Hindlimb muscle (tissue), 1 donor: Measurements from ENCODE around the gene SPDYE4. TPM values are rescaled to one million over a fixed set of nuclear protein-coding genes. Genes with fewer than 3 reads are reported as not detected.
"Not testable (repeated sequence)": the region's sequence is repeated elsewhere in the genome, so short reads cannot be mapped to it uniquely, and the experiment has no call there.

ENCODE experiments used
- DNase-seq: peaks from one replicate; pipeline ENCODE4 v3.0.0-alpha.2; 2013
- polyA plus RNA-seq: library from polyadenylated mRNA; unstranded; fragments of 120-200 nt; gene quantifications from one replicate; pipeline ENCODE4 v1.2.1, GENCODE V29; 2013; ENCODE audit not compliant: insufficient read length

Gene SPDYE4, protein sequence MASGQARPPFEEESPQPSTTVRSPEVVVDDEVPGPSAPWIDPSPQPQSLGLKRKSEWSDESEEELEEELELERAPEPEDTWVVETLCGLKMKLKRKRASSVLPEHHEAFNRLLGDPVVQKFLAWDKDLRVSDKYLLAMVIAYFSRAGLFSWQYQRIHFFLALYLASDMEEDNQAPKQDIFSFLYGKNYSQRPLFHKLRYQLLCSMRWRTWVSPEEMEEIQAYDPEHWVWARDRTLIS
- polyA plus RNA-seq = 0.86 TPM

DNA sequence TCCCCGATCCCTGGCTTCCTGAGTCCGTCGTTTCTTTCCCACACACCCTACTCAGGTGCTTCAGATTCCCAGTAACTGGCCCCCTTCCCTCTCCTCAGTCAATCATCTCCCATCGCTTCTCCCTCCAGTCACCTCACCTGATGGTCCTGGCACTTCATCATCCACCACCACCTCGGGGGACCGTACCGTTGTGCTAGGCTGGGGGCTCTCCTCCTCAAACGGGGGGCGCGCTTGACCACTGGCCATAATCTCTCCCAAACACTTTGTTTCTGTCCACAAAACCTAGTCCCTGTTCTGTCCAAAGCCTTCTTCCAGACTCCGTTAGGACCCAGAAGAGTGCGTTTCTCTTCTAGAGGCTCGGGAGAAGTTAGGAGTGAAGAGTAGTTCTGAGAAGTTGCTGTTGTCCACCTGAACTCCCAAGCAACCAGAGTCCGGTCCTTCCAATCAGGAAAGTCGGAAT is at the start of gene SPDYE4:
TSS of gene SPDYE4 (minus strand) at position 410 of the 460 bp plus-strand sequence. CDS start at position 246, 164 bp downstream.
- no peak for DNase-seq

DNA sequence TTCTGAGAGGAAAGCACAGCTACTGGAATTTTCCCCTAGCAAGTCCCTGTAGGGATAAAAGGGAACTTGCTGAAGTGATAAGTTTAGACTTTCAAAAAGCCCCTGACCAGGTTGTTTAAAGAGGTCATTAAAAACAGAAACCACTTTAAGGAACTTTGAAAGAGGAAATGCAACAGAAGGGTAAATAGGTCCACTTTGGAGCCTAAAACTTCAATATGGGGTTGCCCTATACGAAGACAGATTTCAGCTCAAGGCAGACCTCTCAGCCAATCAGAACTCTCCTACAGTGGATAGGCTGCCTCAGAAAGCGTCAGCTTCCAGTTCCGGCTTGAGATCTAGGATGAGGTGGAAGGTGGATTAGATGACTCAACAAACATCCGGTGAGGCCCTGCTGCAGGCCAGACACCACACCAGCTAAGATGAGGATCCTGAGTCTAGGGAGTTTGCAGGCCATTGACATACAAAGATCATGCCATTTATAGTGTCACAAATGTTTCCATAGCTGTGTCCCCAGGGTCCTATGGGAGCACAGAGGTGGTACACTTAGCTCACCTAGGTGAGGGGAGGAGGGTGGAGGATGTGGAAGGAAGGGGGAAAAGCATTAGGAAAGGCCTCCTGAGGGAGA is 48.7 kb upstream of the SPDYE4 start:
- DNase-seq = no peak

DNA sequence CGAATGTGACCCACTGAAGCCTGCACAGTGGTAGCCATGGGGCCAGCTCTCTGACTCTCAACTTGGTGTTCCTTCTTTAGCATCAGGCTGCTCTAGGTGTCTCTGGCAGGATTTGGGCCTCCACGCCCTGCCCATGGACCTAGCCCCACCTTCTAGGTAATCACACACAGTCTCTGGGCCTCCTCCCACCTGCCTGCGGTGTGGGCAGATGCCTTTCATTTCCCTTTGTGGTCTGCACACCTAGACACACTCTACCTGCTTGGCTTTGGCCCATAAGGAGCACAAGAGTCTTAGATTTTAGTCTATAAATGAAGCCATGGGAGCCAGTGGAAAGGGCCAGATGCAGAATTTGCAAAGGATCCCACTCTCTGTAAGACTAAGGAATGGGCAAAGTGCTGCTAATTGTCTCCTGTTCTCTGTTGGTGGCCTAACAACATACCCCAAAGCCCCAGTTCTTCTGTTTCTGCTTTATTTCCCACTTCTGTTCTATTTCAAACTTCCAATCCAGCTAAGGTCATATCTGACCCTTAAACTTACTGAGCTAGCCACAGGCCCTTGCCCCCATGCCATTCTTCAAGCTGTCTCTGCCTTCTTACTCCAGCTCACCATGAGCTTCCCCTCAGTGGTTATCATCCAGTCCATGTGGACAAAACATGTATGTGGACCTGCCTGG is 48.0 kb upstream of the SPDYE4 start:
- no peak for DNase-seq

DNA sequence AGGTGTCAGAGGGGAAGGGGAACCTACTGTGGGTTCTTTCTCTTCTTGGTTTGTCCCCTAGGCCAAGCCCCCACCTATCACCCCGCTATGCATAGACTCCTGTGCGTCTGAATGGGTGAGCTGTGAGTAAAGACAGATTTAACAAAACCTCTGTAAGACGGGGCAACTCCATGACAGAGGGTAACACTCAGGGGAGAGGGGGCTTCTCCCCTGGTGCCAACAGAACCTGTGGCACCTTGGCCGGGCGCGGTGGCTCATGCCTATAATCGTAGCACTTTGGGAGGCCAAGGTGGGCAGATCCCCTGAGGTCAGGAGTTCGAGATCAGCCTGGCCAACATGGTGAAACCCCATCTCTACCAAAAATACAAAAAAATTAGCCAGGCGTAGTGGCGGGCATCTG is 47.0 kb upstream of the SPDYE4 start:
- DNase-seq = not testable (repeated sequence)

DNA sequence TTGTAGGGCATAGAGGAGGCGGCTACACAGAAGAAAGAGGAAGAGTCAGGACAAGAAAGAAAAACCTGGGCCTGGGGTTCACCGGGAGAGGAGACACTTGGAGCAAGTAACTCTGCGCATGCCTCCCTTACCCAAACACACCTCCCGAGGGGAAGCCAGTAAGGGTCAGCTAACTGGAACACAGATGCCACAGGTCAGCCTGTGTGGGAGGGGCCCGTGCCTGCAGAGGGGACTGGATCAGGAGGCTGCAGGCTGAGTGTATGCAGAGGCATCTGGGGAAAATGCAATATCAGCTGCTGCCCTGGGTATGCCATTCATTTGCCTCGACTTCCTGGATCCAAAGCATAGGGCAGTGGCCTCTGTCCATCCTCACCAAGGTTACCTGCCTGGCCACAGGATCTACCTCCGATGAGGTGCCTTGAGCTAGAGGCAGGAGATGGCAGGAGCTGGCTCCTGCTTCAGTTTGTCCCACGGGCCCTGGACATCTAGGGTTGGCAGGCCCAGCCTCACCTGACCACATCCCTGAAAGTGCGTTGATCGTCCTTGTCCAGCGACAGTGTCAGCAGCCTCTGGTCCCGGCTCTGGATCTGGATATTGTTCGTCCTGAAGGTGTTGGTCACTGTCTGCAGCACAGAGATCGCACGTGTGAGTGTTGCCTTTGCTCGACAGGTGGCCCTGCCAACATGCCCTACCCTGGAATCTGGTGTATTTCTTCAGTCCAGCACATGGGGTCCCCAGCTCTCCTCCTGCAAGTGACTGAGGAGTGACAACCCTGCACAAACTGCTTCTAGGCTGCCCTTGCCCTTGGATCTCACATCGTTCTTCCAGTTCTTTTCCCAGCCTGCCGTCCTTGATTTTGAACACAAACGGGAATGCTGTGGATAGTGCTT is 45.4 kb upstream of the SPDYE4 start:
- no peak for DNase-seq

DNA sequence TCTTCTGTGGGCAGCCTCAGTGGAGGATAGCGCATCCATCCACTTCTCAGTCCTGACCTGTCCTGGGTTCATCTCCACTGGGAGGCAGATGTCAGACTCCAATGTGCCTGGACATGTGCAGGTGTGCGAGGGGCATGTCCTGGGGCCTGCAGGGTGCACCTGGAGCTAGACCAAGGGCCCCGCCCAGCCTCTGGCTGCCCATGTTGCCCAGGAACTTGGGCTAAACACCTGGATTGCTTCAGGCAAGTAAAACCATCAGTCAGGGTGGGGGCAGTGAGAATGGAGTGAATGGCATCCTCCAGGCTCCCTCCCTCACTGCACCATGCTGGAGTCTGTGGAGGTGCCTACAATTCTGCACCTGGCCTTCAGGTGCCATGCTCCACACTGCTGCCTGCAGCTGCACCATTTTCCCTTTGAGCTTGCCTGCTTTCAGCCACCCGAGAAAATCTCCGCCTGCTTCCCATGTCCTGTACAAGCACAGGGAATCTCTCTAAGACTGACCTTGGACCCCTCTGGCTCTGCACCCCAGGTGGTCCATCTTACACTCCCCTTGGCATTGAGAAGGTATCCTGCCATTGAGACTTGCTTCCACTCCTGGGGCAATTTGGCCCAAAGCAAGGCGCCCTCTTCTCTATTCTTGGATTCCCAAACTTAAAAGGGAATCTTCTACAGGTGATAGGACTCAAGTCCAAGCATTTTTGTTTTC is 42.9 kb upstream of the SPDYE4 start:
- DNase-seq = no peak

DNA sequence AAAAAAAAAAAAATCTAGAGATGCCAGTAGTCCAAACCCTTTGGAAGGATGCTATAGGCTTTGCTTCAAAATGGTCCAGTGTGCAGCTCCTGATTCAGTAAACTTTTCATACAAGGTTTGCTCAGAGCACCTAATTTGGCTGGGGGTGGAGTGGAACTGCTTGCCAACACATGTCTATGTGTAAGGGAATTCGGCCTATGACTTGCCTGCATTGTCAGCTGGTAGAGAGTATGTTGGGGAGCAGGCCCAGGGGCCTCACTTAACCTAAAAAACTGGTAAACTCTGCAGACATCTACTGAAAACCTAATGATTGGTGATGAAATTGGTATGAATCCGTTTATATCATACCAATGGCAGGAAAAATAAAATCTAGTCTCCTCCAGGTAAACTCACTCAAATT is 42.3 kb upstream of the SPDYE4 start:
- no peak for DNase-seq

DNA sequence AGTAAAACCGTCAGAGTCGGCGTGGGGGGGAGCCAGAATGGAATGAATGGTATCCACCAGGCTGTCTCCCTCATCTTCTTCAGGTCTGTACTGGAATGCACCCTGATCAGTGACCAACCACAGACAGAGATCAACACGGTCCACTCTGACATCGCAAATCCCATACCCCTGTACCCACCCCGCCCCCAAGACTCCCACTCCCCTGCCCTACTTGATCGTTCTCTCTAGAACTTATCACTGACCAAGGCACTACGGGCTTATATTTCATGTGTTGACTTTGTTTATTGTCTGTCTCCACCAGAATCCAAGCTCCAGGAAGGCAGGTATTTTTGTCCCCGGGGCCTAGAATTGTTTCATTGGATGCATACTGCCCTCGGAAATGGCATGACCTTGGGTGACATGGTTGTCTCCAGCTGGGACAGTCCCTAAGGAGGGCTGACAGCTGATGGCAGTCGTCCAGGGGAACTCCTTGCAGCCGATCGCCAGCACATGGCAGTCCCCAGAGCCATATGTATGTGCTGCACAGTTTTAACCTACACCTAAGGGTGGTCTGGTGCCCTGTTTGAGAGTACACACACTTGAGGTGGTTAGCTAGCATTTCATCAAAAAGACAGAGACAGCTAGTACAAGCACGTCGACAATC is 41.3 kb upstream of the SPDYE4 start:
- DNase-seq = no peak

DNA sequence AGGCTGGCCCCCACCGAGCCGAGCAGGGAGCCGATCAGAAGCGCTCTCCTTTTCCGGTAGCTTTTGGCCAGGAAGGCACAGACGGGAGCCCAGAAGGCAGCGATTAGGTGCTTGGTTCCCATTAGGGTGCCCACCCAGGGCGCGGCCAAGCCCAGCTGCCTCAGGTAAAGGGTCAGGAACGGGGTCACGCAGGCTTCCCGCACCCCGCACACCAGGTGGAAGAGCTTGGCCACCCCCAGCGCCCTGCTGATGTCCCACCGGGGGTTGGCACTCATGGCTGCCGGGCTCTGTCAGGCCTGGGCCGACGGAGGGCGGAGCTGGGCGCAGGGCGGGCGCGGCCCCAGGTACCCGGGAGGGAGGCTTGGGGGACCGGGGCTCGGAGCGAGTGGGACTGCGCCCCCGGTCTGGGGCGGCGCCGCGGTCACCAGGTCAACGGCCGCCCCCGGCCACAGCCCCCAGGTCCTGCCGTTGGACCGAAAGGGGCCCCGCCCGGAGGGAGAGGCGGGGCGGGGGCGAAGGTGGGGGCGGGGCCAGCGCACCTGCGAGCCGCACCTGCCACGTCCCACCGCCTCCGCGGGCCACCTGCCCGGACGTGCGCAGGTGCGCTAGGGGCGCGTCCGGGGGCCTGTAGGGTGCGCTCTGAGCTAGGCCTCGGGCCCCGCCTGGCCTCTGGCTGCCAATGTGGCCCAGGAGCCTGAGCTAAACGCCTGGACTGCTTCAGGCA is 40.7 kb upstream of the SPDYE4 start, which contains the start of gene MFSD6L:
TSS of gene MFSD6L (minus strand) at position 520 of the 724 bp plus-strand sequence. CDS start at position 275, 245 bp downstream.
- no peak for DNase-seq

DNA sequence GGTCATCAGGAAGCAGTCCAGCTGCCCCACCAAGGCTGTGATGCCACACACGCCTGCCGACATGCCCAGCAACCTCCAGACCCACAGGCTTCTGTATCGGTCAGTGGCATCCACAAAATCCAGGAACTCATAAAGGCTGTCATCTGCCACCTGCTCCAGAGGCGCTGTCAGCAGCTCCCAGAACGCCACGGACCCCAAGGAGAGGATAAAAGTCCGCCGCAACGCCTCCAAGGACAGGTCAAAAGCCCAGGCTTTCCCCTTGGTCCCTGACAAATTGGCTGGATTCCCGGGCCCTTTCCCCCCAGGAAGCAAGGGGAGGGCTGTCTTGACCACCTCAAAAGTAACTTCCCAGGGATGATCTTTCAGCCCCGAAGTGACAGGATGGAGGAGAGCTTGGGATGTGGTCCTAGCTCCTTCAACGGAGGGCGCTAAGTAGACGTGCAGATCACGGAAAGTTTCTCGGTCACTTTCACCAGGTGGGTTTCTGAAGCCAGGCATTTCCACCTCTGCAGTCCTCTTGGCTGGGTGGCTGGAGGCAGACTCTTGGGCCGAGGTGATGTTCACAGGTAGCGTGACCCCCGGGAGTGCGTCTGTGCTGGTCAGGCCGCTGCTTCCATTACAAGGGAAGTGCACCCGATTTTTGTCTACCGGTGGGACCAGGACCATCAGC is 40.0 kb upstream of the SPDYE4 start:
- no peak for DNase-seq

DNA sequence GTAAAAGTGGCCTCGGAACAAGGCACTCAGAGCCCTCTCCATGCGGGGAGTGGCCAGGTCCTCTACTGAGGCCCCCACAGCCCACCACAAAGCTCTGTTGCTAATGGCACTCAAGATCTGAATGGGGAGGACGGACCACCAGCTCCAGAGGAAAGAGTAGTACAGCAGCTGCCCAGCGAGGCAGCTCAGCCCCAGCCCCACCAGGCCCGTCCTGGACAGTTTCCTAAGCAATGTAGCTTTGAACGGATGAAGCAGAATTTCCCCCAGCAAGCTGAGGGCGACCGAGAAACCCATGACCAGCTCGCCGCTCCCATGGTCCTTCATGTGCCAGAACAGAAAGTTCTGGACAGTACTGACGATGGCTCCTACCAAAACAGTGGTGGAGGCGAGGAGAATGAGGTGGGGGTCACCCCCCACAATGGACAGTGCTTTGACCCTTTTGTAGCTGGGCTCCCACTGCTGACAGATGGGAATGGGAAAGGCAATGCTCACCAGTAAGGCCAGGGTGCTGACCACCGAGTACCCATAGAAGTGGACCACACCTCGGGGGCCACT is 39.4 kb upstream of the SPDYE4 start:
- no peak for DNase-seq

DNA sequence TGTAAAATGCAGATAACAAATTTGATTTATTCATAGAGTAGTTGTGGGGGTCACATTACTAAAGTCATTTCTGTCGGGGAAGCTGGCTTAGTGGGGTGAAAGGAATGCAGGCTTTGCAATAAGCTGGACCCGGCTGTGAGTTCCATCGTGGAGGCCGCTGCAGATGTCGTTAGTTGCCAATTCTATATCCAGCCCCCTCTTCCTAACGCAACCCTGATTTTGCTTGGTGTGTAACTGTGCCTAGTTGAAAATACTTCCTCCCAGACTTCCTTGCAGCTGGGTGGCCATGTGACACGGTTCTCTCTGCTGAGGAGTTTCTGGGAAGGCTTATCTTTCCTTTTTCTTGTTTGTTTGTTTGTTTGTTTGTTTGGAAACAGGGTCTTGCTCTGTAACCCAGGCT is 36.3 kb upstream of the SPDYE4 start:
- DNase-seq = no peak

DNA sequence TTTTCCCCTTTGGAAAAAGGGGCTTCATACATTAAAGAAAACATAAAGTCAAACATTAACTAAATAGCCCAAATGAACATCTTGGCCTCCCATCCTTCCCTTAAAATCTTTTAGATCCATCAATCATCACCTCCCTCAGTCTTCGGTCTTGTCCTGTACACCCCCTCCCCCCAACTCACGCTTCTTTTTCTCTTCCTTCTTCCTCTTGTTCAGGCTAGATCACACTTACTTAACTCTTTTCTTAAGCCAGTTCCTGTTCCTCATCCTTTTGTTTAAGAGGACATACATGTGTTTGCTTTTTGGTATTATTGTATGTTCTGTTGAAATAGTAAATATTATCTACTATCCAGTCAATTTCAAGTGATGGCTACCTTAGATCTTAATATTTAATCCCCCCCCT is 35.3 kb upstream of the SPDYE4 start:
- no peak for DNase-seq

DNA sequence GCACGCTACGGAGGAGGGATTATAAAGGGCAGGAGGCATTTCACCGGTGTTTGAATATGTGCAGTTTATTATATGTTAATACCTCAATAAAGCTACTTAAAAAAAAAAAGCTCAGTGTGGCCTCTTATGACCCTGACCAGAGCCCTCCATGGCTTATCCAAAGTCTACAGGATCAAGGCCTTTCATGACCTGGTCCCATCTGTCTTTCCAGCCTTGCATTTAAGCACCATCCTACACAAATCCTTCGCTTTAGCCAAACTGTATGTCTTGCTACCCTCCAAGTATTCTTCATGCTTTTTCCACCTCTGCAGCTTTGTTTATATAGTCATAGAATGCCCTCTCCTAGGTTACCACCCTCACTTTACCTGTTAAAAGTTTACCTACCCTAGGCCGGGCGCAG is 34.3 kb upstream of the SPDYE4 start:
- DNase-seq = no peak

DNA sequence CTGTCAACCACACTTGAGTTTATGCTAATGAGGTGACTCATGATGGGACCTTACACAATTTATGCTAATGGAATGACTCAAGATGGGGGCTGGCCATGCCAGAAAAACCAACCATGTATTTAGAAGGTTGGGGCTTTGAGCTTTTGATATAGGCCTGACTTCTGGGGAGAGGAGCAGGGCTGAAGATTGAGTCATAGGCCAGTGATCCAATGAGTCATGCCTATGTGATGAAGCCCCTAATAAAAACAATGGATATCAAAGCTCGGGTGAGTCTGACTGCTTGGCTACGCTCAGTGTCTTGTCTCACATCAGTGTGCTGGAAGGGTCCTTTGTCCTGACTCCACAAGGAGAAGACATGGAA is 33.5 kb upstream of the SPDYE4 start:
- no peak for DNase-seq

DNA sequence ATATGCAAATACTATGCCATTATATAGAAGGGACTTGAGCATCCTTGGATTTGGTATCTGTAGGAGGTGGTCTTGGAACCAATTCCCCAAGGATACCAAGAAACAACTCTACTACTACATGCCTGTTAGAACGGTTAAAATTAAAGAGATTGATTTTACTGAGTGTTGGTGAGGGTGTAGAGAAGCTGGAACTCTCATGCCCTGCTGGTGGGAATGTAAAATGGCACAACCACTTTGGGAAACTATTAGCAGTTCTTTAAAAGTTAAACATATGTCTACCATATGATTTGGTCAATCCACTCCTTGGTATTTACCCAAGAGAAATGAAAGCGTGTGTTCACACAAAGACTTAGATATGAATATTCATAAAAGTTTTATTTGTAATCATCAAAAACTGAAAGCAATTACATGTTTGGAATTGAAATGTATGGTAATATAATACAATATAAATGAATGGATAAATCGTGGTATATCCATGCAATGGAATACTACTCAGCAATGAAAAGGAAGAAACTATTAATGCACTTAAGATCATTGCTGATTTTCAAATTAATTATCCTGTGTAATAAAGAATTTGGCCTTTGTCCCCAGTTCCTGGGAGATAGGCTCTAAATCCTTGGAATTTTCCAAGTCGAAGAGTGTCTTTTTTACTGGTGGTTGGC is 33.0 kb upstream of the SPDYE4 start:
- no peak for DNase-seq

DNA sequence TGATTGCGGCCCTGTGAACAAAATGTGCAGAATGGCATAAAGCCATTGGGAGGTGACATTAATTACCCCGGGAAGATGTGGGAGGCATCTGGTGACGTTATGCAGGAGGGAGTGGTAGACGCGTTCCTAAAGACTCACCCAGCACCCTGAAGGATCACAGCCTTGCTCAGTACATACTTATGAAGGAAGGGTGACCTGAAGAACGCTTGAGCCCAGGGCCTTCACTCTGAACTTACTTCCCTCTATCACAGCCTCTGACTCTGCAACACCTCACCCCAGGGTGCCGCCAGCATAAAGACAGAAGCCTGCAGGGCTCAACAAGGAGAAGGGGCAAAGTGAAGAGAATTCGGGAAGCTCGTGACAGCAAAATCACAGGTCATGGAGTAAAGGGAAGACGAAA is 31.4 kb upstream of the SPDYE4 start:
- no peak for DNase-seq

DNA sequence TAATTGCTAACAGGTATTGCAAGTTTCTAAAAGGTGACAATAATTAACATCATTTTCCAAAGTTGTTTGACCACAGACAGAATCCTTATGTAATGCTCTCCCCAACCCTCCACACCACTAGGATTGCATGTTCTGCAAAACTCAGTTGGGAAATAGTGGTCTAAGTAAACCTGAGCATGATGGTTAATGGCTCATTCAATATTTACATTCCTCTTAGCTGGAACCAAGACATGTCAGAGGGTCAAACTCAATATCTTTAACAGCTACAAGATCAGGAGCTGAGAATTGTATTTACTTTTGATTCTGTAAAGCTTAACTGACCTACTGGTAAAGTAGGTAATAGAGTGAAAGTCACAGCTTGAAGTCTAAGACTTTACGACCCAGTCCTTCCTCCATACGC is 30.7 kb upstream of the SPDYE4 start:
- DNase-seq = no peak
